HG03139 (cell line): ENCODE data around the gene PTPRD.

Experiments
- ATAC-seq: cut with Tn5 transposase; IDR thresholded peaks from one replicate; pipeline ENCODE4 v1.9.1; 2021; ENCODE audit not compliant: unreplicated experiment

The PTPRD gene

GRCh38 chr9:8337834-8338766 is 2274.7 kb downstream of the PTPRD start:
- ATAC-seq, result no peak

- ATAC-seq, result no peak
Measured at GRCh38 chr9:8332871-8333270, 2279.9 kb downstream of the PTPRD start.

GRCh38 chr9:8332331-8332650 is 2280.5 kb downstream of the PTPRD start:
- ATAC-seq, result no peak

- ATAC-seq, result no peak
Measured at GRCh38 chr9:8331507-8332330, 2281.1 kb downstream of the PTPRD start.

- ATAC-seq, result no peak
Measured at GRCh38 chr9:8329561-8330283, 2283.1 kb downstream of the PTPRD start.

GRCh38 chr9:8315211-8315610 is 2297.6 kb downstream of the PTPRD start:
- ATAC-seq, result no peak

GRCh38 chr9:8309258-8309657 is 2303.5 kb downstream of the PTPRD start:
- no peak for ATAC-seq

GRCh38 chr9:8304720-8305119 is 2308.1 kb downstream of the PTPRD start:
- ATAC-seq, result no peak

- no peak for ATAC-seq
Measured at GRCh38 chr9:8301296-8301695, 2311.5 kb downstream of the PTPRD start.

GRCh38 chr9:8297047-8297446 is 2315.8 kb downstream of the PTPRD start:
- no peak for ATAC-seq

GRCh38 chr9:8292657-8293056 is 2320.1 kb downstream of the PTPRD start:
- no peak for ATAC-seq

- no peak for ATAC-seq
Measured at GRCh38 chr9:8289681-8290080, 2323.1 kb downstream of the PTPRD start.

GRCh38 chr9:8287970-8288369 is 2324.8 kb downstream of the PTPRD start:
- ATAC-seq, result no peak

GRCh38 chr9:8287501-8287900 is 2325.3 kb downstream of the PTPRD start:
- no peak for ATAC-seq

GRCh38 chr9:8284884-8285283 is 2327.9 kb downstream of the PTPRD start:
- no peak for ATAC-seq

GRCh38 chr9:8282535-8282934 is 2330.3 kb downstream of the PTPRD start:
- no peak for ATAC-seq

GRCh38 chr9:8280811-8281210 is 2332.0 kb downstream of the PTPRD start:
- ATAC-seq, result no peak

- ATAC-seq, result no peak
Measured at GRCh38 chr9:8278048-8278447, 2334.8 kb downstream of the PTPRD start.

GRCh38 chr9:8270235-8270634 is 2342.6 kb downstream of the PTPRD start:
- no peak for ATAC-seq

GRCh38 chr9:8268881-8269280 is 2343.9 kb downstream of the PTPRD start:
- ATAC-seq, result no peak

GRCh38 chr9:8268216-8268878 is 2344.5 kb downstream of the PTPRD start:
- ATAC-seq, result no peak
